NCI-H146 (cell line): Measurements from ENCODE around the gene GDF11.
"Not testable (repeated sequence)": the region's sequence is repeated elsewhere in the genome, so short reads cannot be mapped to it uniquely, and the experiment has no call there.

Experiments used
- DNase-seq: peaks from one replicate; lab custom pipeline; 2025; lab: John Stamatoyannopoulos, UW

GDF11 gene

GRCh38 chr12:55741931-55742680, 816 bp upstream of the GDF11 start:
- no peak for DNase-seq

- DNase-seq: peak; percentile 66
These were observed 751 bp downstream of the GDF11 start for GRCh38 chr12:55743406-55744339.

GRCh38 chr12:55744340-55745030, 1.6 kb downstream of the GDF11 start:
- DNase-seq: no peak

GRCh38 chr12:55745361-55746173, 2.6 kb downstream of the GDF11 start:
- no peak for DNase-seq

GRCh38 chr12:55746174-55746912, 3.4 kb downstream of the GDF11 start:
- DNase-seq: no peak

- no peak for DNase-seq
These were observed 4.0 kb downstream of the GDF11 start for GRCh38 chr12:55746913-55747231.

GRCh38 chr12:55748230-55748993, 5.5 kb downstream of the GDF11 start:
- no peak for DNase-seq

GRCh38 chr12:55755246-55755645, 12.3 kb downstream of the GDF11 start:
- no peak for DNase-seq

- no peak for DNase-seq
These were observed 14.8 kb downstream of the GDF11 start for GRCh38 chr12:55757701-55758100.

GRCh38 chr12:55758575-55758974, 15.7 kb downstream of the GDF11 start:
- not testable (repeated sequence) for DNase-seq

- DNase-seq: no peak
These were observed 17.7 kb downstream of the GDF11 start for GRCh38 chr12:55760663-55761062.

GRCh38 chr12:55762646-55763045, 19.7 kb downstream of the GDF11 start:
- DNase-seq: peak; percentile 27

- DNase-seq: no peak
These were observed 22.9 kb downstream of the GDF11 start for GRCh38 chr12:55765736-55766290.

- no peak for DNase-seq
These were observed 24.2 kb downstream of the GDF11 start for GRCh38 chr12:55767156-55767555.

GRCh38 chr12:55771736-55772135, 28.8 kb downstream of the GDF11 start:
- no peak for DNase-seq

- DNase-seq: no peak
These were observed 34.9 kb downstream of the GDF11 start for GRCh38 chr12:55777856-55778255.

GRCh38 chr12:55780685-55781084, 37.8 kb downstream of the GDF11 start:
- no peak for DNase-seq

GRCh38 chr12:55788546-55788945, 45.6 kb downstream of the GDF11 start:
- no peak for DNase-seq

GRCh38 chr12:55789171-55789570, 46.2 kb downstream of the GDF11 start:
- no peak for DNase-seq

GRCh38 chr12:55789893-55790292, 47.0 kb downstream of the GDF11 start:
- no peak for DNase-seq
